GM18858 (cell line): ENCODE measurements around the gene USP12.
"Not testable (repeated sequence)": the region's sequence is repeated elsewhere in the genome, so short reads cannot be mapped to it uniquely, and the experiment has no call there.

Experiments
- ATAC-seq: cut with Tn5 transposase; IDR thresholded peaks from one replicate; pipeline ENCODE4 v1.9.1; 2021; ENCODE audit not compliant: unreplicated experiment

USP12 gene, protein sequence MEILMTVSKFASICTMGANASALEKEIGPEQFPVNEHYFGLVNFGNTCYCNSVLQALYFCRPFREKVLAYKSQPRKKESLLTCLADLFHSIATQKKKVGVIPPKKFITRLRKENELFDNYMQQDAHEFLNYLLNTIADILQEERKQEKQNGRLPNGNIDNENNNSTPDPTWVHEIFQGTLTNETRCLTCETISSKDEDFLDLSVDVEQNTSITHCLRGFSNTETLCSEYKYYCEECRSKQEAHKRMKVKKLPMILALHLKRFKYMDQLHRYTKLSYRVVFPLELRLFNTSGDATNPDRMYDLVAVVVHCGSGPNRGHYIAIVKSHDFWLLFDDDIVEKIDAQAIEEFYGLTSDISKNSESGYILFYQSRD

DNA sequence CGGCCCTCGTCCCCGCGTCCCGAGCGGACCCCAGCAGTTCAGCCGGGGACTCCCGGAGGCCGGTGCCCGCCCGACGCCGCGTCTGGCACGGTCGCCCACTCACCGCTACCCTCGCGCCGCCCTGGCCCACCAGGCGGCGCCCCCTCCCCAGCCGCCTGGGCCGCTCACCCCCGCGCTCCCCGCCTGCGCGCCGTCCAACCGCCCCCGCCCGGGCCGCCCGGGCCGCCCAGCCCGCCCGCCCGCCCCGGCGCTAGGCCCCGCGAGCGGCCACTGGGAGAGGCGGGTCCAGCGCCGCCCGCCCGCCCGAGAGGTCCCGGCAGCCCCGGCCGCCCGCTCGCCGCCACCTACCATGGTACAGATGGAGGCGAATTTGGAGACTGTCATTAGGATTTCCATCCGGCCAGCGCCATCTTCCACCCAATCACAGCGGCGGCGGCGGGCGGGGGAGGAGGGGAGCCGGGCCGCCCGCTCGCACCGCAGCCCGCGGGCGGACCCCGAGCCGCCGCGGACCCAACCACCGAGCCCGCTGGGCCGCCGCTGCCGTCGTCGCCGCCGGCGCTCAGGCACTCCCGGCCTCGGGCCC lies at the start of gene USP12:
Gene USP12, minus strand, starts transcription at position 568 of the 583 bp plus-strand sequence. Its CDS starts 172 bp downstream, at position 396.
- peak; percentile 4 for ATAC-seq

DNA sequence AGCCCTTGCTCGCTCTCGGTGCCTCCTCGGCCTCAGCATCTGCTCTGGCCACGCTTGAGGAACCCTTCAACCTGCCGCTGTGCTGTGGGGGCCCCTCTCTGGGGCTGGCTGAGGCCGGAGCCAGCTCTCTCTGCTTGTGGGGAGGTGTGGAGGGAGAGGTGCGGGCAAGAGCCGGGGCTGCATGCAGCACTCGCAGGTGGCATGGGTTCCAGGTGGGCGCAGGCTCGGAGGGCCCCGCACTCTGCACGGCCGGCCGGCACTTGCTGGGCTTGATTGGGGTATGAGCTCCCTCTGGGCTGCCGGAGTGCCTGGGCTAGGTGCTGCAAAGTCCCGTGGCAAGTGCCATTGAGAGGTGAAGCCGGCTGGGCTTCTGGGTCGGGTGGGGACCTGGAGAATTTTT lies 48.0 kb upstream of the USP12 start:
- ATAC-seq, result no peak

DNA sequence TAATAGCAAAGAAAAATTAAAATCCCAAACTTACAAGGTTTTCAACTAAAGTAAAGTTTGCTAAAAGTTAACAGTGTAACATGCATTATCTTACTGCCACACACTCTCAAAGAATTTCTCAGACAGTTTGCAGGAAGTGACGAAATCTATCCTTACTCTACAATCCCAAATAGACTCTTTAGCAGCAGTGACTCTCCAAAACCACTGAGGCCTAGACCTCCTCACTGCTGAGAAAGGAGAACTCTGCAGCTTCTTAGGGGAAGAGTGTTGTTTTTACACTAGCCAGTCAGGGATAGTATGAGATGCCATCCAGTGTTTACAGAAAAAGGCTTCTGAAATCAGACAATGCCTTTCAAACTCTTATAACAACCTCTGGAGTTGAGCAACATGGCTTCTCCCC lies 47.2 kb upstream of the USP12 start:
- not testable (repeated sequence) for ATAC-seq

DNA sequence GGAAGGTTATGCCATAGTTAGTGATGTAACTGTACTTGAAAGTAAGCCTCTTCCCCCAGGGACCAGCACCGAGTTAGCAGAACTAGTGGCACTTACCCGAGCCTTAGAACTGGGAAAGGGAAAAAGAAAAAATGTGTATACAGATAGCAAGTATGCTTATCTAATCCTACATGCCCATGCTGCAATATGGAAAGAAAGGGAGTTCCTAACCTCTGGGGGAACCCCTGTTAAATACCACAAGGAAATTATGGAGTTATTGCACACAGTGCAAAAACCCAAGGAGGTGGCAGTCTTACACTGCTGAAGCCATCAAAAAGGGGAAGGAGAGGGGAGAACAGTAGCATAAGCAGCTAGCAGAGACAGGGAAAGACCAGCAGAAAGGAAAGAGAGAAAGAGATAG lies 46.2 kb upstream of the USP12 start:
- ATAC-seq, result not testable (repeated sequence)

DNA sequence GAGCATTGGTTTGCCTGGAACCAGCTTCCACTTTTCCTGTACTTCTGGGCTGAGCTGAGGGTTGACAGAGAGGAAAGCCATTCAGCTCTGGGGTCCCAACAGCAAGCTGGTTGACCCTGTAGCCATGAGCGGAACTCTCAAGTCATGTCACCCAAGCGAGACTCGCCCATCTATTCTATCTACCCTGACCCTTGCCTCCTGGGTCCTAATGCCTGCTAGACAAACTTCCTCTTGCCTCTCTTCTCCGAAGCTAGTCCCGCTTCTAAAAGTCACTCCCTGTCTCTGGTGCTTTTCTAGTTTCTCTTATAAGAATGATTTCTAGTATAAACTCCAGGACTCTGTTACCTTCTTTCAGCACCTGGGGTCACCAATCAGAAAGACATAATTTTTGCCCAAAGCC lies 41.8 kb upstream of the USP12 start:
- not testable (repeated sequence) for ATAC-seq

DNA sequence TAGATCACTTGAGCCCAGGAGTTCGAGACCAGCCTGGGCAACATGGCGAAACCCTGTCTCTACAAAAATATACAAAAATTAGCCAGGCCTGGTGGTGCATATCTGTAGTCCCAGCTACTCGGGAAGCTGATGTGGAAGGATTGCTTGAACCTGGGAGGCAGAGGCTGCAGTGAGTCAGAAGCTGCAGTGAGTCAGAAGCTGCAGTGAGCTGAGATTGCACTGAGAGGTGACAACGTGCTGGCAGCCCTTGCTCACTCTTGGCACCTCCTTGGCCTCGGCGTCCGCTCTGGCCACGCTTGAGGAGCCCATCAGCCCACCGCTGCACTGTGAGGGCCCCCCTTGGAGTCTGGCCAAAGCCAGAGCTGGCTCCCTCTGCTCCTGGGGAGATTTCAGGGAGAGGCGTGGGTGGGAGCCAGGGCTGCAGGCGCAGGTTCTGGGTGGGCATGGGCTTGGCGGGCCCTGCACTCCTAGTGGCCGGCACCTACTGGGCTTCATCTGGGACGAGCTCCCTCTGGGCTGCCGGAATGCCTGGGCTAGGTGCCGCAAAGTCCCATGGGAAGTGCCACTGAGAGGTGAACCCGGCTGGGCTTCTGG lies 40.3 kb upstream of the USP12 start:
- ATAC-seq, result no peak

DNA sequence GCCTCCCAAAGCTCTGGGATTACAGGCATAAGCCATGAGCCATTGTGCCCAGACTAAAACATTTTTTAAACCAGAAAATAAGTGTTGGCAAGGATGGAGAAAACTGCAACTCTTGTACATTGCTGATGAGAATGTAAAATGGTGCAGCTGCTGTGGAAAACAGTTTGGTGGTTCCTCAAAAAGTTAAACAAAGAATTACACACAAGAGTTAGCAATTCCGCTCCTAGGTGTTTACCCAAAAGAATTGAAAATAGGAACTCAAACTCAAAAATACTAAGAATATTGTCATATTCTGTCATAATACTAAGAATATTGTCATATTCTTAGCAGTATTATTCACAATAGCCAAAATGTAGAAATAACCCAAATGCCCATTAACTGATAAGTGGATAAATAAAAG lies 39.7 kb upstream of the USP12 start:
- no peak for ATAC-seq

DNA sequence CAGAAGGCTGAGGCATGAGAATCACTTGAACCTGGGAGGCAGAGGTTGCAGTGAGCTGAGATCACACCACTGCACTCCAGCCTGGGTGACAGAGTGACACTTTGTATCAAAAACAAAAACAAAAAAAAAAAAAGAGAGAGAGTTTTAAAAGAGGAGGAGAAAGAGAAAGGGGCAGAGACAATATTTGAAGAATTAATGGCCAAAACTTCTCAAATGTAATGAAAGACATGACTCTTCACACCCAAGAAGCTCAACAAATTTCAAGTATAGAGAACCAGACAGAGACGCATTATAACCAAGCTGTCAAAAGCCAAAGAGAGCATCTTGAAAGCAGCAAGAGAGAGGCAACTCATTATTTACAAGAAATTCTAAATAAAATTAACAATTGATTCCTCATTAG lies 36.9 kb upstream of the USP12 start:
- ATAC-seq, result no peak

DNA sequence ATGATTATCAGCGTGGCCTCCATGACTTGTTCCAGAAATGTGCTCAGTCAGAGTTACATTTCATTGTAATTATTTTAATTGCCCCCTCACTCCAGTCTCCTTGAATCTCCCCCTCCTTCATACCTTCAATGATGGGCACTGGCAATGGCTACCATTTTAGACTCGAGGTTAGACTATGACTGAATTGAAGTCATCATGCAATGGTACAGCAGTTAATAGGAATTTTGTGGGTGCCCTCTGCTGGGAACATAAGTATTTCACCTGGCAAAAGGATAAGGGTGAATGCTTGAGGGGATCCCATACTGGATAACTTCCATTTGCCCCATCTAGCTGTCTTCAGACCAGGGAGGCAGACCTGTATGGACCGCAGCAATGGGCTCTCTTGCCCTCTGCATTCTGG lies 32.2 kb upstream of the USP12 start:
- no peak for ATAC-seq

DNA sequence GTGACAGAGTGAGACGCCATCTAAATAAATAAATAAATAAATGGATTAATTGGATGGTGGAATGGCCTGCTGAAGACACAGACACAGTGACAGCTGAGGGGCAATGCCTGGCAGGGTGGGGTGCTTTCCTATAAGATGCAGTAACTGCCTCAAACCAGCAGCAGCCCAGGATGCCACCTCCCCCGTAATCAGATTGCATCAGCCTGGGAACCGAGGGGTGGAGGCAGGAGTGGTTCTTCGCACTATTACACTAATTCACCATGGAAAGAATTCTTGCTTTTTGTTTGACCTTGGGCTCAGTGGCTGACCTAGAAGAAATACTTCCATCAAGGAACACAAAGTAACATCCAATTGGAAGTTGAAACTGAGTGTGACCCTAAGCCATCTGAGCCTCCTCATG lies 31.6 kb upstream of the USP12 start:
- no peak for ATAC-seq

DNA sequence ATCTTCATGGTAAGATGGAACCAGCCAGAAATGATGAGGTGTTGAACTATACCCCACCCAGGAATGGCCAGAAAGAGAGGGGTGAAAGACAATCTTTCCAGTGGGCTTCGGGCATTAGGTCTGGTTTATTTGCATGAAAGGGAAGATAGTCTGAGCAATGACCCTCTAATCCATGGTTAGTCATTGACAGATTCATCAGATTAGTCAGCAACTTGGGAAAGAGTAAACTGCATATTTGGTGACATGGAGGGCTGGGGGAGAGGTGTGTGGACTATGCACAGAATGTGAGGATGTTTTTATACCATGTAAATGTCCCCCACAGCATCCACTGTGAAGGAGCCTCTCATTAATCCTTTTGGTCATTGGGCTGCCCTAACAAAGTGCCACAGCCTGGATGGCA lies 30.1 kb upstream of the USP12 start:
- no peak for ATAC-seq

DNA sequence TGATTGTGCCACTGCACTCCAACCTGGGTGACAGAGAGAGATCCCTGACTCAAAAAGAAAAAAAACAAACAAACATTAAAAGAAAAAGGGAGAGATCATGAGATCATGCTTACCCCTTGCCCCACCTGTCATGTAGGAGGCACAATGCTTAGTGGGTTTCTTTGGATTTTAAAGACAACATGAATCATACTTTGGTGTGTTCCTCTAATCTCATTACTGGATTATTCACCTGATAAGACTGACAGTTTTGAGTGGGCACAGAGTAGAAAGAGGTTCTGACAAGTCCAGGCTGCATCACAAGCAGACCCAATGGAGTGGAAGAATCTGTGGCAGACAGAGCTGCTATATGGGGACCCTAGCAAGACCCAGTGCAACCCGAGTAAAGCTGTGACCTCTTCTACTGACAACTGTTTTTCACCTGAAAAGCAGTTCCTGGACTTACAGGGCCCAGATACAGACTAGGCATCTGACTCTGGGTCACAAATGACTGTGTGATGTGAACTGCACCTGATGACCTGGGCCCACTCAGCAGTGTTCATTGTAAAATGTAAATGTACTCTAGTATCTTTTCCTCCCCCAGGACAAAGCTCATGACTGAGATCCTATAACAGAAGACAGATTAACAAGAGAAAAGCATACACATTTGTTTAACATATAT lies 28.9 kb upstream of the USP12 start:
- no peak for ATAC-seq

DNA sequence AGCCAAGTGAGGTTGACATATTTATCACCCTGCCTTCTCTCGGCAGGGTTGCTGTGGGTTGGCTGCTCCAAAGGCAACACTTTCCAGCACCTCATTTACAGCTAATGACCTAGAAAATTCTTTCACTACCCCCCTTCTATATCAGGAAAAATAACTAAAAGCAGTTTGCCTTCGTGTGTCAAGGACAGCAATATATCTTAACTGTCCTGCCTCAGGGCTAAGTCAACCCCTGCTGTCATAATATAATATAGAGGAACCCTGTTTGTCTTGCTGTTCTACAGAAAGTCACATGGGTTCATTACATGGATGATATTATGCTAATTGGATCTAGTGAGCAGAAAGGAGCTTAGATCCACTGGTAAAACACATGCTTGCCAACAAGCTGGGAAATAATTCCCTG lies 28.1 kb upstream of the USP12 start:
- ATAC-seq, result no peak

DNA sequence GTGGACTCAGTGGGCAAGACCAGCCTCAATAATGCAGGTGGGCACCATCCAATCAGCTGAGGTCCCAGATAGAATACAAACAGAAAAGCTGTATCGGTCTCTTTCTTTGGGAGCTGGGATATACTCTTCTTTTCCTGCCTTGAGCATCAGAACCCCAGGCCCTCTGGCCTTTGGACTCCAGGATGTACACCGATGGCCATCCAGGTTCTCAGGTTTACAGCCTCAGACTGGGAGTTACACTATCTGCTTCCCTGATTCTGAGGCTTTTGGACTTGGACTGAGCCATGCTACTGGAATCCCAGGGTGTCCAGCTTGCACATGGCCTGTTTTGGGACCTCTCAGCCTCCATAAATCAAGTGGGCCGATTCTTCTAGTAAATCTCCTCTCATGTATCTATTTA lies 27.6 kb upstream of the USP12 start:
- ATAC-seq, result no peak

DNA sequence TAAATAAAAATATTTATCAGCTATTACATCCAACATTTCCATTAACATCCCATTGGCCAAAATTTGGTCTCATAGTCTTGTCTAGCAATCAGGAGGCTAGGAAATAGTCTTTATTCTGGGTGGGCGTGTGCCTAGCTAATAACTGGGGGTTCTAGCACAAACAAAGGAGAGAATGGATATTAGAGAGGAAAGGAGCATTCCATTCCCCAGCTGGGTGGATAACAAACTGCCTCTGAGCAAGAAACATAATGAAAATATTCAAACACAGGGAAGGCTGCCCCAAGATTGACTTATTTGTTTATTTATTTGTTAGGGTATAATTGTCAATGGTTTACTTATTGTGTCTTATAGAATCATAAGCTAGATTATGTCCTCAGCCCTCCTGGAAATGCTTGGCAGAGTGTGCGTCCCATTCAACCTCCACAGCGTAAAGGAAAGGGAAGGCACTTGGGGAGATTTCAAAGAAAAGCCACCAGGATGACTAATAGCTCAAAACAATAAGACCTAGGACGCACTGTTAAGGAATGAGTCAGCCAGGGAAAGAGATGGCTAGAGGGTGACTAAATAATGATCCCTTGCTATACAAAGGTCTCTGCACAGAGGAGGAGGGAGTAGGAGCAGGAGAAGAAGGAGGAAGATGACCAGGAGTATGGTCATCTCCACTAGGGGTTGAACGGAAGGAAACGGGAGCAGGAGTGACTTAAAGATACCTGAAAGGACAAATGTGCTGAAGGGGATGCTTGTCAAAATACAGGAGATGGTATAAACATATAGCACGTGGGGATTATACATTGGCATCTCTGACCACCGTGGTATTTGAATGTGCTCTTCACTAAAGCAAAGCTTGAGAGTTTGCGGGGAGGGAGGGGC lies 23.5 kb upstream of the USP12 start:
- no peak for ATAC-seq

DNA sequence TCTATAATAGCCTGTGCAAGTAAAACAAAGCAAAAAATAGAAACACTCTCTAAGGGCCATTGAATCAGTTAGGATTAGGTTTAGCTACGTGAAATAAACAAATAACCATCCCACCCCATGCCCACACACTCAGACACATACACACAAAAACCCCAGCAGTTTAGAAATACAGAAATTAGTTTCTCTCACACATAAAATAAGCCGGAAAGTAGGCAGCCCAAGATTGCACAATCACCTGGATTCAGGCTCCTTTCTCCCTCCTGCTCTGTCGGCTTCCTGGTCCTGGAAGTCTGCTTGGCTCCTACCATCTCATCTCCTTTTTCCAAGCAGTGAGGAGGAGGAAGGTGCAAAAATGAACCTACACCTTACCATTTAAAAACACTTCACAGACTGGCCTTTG lies 22.6 kb upstream of the USP12 start:
- no peak for ATAC-seq

DNA sequence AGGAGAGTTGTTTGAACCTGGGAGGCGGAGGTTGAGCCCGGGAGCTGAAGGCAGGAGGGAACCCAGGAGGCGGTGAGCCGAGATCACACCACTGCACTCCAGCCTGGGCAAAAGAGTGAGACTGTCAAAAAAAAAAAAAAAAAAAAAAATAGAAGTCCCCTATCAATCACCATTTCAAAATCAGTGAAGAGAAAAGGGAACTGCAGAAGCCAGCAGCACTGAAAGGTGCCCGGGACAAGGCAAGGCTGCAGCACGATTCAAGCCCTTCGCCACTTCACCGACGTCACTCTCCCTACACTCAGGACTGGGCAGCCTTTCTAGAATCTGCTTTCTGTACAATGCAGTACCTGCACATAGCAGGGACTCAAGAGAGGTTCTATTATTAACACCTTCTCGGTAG lies 21.9 kb upstream of the USP12 start:
- ATAC-seq, result no peak

DNA sequence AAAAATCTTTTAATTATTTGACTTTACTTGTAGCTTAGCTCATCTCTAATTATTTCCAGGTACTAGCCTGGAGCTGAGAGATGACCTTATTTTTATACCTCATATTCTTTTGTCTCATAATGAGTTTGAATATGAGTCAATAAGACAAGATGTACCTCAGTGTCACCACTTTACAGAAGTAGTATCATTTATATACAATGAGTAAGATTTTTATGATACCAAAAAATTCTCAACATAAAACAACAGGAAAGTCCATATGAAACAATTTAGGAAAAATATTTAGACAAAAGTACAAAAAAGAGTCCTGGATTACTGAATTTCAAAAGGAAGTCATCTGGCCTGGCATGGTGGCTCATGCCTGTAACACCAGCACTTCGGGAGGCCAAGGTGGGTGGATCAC lies 21.4 kb upstream of the USP12 start:
- no peak for ATAC-seq

DNA sequence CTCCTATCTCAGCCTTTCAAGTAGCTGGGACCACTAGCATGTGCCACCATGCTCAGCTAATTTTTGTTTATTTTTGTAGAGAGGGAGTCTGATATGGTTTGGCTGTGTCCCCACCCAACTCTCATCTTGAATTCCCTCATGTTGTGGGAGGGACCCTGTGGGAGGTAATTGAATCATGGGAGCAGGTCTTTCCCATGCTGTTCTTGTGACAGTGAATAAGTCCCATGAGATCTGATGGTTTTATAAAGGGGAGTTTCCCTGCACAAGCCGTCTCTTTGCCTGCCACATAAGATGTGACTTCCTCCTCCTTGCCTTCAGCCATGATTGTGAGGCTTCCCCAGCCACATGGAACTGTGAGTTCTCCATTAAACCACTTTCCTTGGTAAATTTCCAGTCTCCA lies 20.8 kb upstream of the USP12 start:
- ATAC-seq, result not testable (repeated sequence)

DNA sequence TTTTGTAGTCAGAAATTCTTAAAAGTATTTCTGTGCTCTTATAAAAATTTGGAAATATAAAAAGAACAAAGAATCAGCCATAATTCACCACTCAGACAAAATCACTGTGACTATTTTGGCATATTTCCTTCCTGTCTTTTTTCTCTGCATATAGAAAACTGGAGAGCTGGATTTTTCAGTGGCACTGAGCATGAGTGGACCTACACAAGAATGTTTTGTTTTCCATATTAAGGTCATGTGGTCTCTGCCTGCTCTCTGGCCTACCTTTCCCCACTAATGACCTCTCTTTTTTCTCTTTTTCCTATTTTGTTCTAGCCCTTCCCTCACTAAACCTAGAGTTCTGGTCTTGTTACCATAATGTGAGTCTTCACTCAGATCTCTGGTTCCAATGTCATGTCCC lies 17.6 kb upstream of the USP12 start:
- no peak for ATAC-seq

DNA sequence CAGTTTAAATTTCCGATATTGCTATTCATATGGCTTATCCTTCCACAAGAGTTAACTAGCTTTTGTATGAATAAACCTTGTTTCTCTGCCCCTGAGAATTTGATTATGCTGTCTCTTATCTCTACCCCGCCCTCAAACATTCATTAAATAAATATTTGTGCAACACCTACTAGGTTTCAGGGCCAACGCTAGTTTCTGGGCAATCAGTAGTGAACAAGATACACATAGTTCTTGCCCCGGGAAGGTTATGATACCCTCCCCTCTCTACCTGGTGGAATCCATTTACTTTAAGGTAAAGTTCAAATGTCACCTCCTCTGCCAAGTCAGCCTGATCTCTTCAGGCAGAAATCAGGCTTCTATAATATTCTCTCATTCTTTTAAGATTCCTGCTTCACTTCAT lies 16.6 kb upstream of the USP12 start:
- ATAC-seq, result no peak
